ENCODE data around the gene SPNS3. TPM values are rescaled to one million over a fixed set of nuclear protein-coding genes. Genes with fewer than 3 reads are reported as not detected.

SPNS3 gene
- total RNA-seq, 4 donors from 2014 or later, result 0.69 TPM; not detected in 3

DNA sequence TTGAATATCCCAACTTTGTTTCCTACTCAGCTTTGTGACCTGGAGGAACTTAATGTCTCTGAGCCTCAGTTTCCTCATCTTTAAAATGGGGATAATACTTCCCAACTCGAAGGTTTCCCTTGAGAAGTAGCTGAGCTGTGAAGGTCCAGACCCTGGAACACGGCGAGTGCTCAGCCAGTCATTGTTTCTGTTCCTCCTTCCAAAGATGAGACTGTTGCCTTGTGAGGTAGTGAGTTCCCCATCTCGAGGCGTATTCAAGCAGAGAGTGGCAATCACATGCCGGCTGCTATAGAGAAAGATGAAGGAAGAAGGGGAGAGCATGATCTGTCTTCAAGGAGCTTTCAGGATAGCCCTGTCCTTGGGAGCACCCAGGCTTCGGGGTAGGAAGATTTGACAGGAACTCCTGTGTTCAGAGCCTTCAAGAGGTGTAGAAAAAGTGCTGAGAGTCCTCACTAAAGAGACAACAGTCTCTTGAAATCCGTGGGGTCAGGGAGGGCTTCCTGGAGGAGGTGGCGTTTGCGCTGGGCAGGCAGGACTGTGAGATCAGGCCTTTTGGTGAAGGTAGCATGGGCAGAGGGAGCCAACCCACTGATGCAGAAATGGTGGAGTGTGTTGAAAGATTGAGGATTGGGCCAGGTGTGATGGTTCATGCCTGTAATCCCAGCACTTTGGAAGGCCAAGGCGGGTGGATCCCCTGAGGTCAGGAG, 92.1 kb downstream of the SPNS3 start:
- TF ChIP-seq, protein P1, sequence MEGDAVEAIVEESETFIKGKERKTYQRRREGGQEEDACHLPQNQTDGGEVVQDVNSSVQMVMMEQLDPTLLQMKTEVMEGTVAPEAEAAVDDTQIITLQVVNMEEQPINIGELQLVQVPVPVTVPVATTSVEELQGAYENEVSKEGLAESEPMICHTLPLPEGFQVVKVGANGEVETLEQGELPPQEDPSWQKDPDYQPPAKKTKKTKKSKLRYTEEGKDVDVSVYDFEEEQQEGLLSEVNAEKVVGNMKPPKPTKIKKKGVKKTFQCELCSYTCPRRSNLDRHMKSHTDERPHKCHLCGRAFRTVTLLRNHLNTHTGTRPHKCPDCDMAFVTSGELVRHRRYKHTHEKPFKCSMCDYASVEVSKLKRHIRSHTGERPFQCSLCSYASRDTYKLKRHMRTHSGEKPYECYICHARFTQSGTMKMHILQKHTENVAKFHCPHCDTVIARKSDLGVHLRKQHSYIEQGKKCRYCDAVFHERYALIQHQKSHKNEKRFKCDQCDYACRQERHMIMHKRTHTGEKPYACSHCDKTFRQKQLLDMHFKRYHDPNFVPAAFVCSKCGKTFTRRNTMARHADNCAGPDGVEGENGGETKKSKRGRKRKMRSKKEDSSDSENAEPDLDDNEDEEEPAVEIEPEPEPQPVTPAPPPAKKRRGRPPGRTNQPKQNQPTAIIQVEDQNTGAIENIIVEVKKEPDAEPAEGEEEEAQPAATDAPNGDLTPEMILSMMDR (IDR thresholded peaks at IDR 0.05), result no peak
- TF ChIP-seq POLR2A (IDR thresholded peaks at IDR 0.05), result no peak
- no peaks in the 10 kb centered on the region for H3K36me3 ChIP-seq
- no peak for DNase-seq
- intact Hi-C loops (cut with DNase I; ENCODE audit: low total_unique reads), result no loop called here
- H3K27ac ChIP-seq, result no peak overlapping the region
- no peak overlapping the region for H3K4me3 ChIP-seq
- peaks cover 0 to 3% of the 10 kb centered on the region in 2 donors for H3K4me1 ChIP-seq
- H3K9me3 ChIP-seq, result no peaks in the 10 kb centered on the region
- H3K27me3 ChIP-seq, result no peaks in the 10 kb centered on the region

DNA sequence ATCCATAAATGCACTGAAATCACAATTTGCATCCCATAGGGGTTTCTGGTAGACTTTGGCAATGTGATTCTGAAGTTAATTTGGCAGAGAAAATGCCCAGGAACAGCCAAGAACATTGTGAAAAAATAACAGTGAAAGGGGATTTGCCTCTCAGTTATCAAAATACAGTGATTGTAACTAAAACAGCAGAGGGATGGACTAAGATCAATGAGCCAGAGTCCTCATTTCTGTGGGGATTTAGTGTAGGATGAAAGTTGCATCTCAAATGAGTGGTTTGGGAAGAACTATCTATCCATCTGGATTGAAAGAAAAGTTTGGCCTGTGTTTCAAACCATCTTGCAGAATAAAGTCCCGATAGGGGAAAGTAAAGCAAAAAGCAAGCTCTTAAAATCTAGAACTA, 93.4 kb downstream of the SPNS3 start:
- TF ChIP-seq, protein P1 (IDR thresholded peaks at IDR 0.05), result no peak
- no peak for TF ChIP-seq POLR2A (IDR thresholded peaks at IDR 0.05)
- no peaks in the 10 kb centered on the region for H3K27me3 ChIP-seq
- no peaks in the 10 kb centered on the region for H3K36me3 ChIP-seq
- H3K4me3 ChIP-seq, result no peak overlapping the region
- H3K27ac ChIP-seq, result no peak overlapping the region
- intact Hi-C loops (cut with DNase I; ENCODE audit: low total_unique reads), result no loop called here
- no peak for DNase-seq
- no peaks in the 10 kb centered on the region for H3K9me3 ChIP-seq
- H3K4me1 ChIP-seq, result no peaks in the 10 kb centered on the region

DNA sequence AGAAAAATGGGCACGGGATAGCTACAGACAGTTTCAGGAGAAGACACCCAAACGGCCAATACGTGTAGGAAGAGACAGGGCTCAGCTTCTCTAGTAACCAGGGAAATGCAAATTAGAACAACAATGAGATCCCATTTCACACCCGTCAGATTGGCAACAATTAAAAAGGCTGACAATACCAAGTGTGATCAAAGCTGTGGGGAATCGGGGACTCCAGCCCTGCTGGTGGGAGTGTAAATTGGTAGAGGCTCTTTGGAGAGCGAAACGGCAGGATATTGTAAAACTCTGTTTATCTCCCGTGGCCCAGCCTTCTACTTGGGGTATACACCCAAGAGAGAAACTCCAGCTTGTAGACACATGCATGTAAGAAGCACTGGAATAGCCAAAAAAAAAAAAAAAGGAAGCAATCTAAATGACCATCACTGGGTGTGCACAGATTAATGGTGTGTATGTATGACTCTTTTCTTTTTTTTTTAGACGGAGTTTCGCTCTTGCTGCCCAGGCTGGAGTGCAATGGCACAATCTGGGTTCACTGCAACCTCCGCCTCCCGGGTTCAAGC, 93.9 kb downstream of the SPNS3 start:
- Histone ChIP-seq H3K9me3 (no peaks in the 10 kb centered on the region), H3K36me3 (no peaks in the 10 kb centered on the region), H3K4me3 (no peak overlapping the region), H3K27ac (no peak overlapping the region), H3K27me3 (no peaks in the 10 kb centered on the region), H3K4me1 (no peaks in the 10 kb centered on the region)
- intact Hi-C loops (cut with DNase I; ENCODE audit: low total_unique reads), result no loop called here
- TF ChIP-seq POLR2A (IDR thresholded peaks at IDR 0.05), result no peak
- TF ChIP-seq, protein P1 (IDR thresholded peaks at IDR 0.05), result no peak
- no peak for DNase-seq

DNA sequence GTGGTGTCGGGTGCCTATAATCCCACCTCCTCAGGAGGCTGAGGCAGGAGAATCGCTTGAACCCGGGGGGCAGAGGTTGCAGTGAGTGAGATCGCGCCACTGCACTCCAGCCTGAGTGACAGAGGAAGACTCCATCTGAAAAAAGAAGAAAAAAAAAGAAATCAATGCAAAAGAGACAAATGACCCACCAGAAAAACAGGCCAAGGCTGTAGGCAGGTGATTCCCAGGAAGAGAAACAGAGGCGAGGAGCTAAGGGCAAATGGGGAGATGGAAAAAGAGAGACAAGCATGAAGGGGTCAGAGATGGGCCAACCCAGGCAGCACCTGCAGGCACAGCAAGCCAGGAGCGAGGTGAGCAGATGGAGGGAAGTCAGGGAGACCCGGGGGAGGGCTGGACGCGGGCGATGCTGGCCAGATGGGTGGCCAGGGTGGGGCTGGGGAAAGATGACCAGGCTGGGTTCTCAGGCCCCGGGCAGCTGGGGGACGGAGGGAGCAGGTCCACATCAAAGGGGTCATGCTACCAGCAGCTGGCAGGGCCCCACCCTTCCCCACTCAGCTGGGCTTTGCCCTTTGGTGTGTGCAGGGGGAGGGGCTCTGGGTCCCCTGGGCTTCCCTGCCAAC, 95.9 kb downstream of the SPNS3 start:
- H3K9me3 ChIP-seq, result no peaks in the 10 kb centered on the region
- H3K27me3 ChIP-seq, result no peaks in the 10 kb centered on the region
- peak overlapping the region; percentile 23 to 24 for H3K27ac ChIP-seq
- no peak for TF ChIP-seq POLR2A (IDR thresholded peaks at IDR 0.05)
- TF ChIP-seq, protein P1 (IDR thresholded peaks at IDR 0.05), result no peak
- H3K4me1 ChIP-seq, result no peaks in the 10 kb centered on the region
- no peak for DNase-seq
- H3K36me3 ChIP-seq, result no peaks in the 10 kb centered on the region
- intact Hi-C loops (cut with DNase I; ENCODE audit: low total_unique reads), result no loop called here
- H3K4me3 ChIP-seq, result no peak overlapping the region
